ENCODE data around the gene DPYSL5.
"Not testable (repeated sequence)": the region's sequence is repeated elsewhere in the genome, so short reads cannot be mapped to it uniquely, and the experiment has no call there.

DPYSL5 gene

DNA sequence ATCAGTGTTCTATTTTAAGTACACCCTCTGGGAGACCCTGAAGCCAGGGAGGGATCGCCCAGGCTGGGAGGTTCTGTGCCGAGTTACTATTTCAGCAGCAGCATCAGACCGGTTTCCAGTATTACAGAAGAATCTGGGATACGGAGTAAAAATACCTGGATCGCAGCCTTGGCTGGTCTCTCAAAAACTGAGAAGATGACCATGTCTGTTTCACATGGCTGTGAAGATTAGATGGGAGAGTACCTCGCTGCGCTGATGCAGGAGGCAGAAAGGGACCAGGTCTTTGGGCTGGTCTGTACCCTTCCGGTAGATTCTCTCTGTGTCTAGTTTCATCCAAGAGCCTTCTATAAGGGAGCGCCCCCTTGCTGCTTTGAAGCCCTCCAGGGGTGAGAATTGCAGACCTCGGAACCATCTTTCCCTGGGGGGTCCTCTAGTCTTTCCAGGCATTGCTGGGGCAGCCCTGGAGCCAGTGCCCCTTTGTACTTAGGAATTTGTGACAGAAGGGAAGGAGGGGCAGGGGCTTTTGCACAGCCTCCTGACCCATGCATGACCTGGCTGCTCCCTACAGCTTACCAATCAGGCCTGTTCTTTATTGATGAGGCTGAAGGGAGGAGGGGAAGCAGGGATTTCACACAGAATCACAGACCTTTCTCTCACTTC, 66.2 kb downstream of the DPYSL5 start:
- Mint-ChIP-seq H3K27me3 (ENCODE audit: low read depth) (peaks cover 21% of the 10 kb centered on the region), H3K4me3 (no peak overlapping the region), H3K4me1 (ENCODE audit: low read depth) (no peaks in the 10 kb centered on the region), H3K9me3 (no peaks in the 10 kb centered on the region), H3K27ac (no peak overlapping the region), H3K36me3 (ENCODE audit: low read depth) (no peaks in the 10 kb centered on the region)

DNA sequence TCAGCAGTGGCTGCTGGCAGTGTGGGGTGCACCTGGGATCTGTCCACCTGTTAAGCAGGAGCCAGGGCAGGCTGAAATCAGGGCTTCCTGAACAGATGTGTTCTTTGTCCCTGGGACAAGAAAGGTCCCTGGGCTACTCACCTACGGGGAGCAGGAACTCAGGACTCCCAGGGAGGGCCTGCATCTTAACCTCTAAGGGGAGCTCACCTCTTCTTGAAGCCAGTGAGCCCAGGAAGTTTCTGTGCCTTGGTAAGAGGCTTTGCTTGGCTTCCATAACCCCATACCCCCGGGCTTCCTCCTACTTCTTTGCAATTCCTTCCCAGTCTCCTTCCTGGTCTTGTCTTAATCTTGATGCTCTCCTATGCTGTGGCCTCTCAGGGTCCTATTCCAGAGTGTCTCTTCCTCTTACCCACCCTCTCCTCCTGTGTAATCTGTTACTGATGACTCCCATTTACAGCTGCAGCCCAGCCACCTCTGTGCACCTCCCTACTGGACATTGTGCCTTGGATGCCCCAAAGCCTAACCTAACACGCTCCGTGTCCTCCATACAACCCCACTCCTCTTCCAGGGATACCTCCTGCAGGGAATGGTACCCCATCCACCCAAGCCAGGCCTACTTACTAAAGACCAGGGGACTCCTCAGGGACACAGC, 66.9 kb downstream of the DPYSL5 start:
- H3K4me1 Mint-ChIP-seq (ENCODE audit: low read depth) = no peaks in the 10 kb centered on the region
- no peak overlapping the region for H3K4me3 Mint-ChIP-seq
- H3K36me3 Mint-ChIP-seq (ENCODE audit: low read depth) = no peaks in the 10 kb centered on the region
- no peaks in the 10 kb centered on the region for H3K9me3 Mint-ChIP-seq
- H3K27me3 Mint-ChIP-seq (ENCODE audit: low read depth) = peaks cover 17% of the 10 kb centered on the region
- no peak overlapping the region for H3K27ac Mint-ChIP-seq

DNA sequence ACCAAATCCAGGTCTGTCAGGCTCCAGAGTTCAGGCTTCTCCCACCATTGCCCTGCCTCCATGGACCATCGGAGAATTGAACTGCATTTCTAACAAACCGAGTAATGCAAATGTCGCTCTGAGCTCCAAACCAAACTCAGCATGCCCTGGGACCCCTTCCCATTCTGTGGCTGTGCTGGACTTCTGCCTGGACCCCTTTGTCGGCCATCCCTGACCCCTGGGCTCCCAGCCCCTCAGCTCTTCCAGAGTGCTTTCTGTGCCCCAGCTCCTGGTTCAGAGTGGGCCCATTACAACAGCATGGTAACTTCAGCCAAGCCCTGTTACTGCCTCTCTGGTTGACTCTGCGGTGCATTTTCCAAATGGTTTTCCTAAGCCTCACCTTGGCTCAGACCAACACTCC, 67.4 kb downstream of the DPYSL5 start:
- Mint-ChIP-seq H3K4me1 (ENCODE audit: low read depth) (no peaks in the 10 kb centered on the region), H3K27ac (no peak overlapping the region), H3K4me3 (no peak overlapping the region), H3K36me3 (ENCODE audit: low read depth) (no peaks in the 10 kb centered on the region), H3K9me3 (no peaks in the 10 kb centered on the region), H3K27me3 (ENCODE audit: low read depth) (peaks cover 13% of the 10 kb centered on the region)

- Mint-ChIP-seq H3K36me3 (ENCODE audit: low read depth) (no peaks in the 10 kb centered on the region), H3K4me3 (no peak overlapping the region), H3K9me3 (no peaks in the 10 kb centered on the region), H3K4me1 (ENCODE audit: low read depth) (no peaks in the 10 kb centered on the region), H3K27ac (no peak overlapping the region), H3K27me3 (ENCODE audit: low read depth) (peaks cover 5% of the 10 kb centered on the region)
Measured at GRCh38 chr2:26916128-26916692, 68.3 kb downstream of the DPYSL5 start.

- Mint-ChIP-seq H3K36me3 (ENCODE audit: low read depth) (no peaks in the 10 kb centered on the region), H3K27me3 (ENCODE audit: low read depth) (peaks cover 10% of the 10 kb centered on the region), H3K4me1 (ENCODE audit: low read depth) (no peaks in the 10 kb centered on the region), H3K9me3 (no peaks in the 10 kb centered on the region), H3K4me3 (no peak overlapping the region), H3K27ac (no peak overlapping the region)
Measured at GRCh38 chr2:26917135-26917836, 69.4 kb downstream of the DPYSL5 start.

DNA sequence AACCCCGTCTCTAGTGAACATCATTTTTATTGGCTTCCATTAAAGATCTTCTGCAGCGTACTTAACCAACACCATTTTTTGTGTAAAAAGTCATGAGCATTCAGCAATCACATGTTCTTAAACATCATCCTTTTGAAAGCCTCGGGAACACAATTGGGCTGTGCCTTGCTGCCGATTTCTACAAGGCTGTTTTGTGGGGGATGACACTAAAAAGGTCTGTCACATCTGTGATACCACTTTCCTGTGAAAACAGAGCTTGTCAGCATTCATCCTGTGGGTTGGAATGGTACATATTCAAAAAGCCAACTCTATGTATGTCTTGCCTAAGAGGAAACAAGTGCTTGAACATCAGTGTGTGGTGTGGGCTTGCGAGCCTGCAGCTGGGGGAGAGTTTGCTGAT, 73.4 kb downstream of the DPYSL5 start:
- Mint-ChIP-seq H3K9me3 (no peaks in the 10 kb centered on the region), H3K27me3 (ENCODE audit: low read depth) (peaks cover 22% of the 10 kb centered on the region), H3K4me1 (ENCODE audit: low read depth) (no peaks in the 10 kb centered on the region), H3K27ac (no peak overlapping the region), H3K4me3 (no peak overlapping the region), H3K36me3 (ENCODE audit: low read depth) (no peaks in the 10 kb centered on the region)

- no peak overlapping the region for H3K4me3 Mint-ChIP-seq
- no peaks in the 10 kb centered on the region for H3K4me1 Mint-ChIP-seq (ENCODE audit: low read depth)
- H3K36me3 Mint-ChIP-seq (ENCODE audit: low read depth) = no peaks in the 10 kb centered on the region
- H3K27me3 Mint-ChIP-seq (ENCODE audit: low read depth) = peaks cover 22% of the 10 kb centered on the region
- H3K27ac Mint-ChIP-seq = no peak overlapping the region
- H3K9me3 Mint-ChIP-seq = no peaks in the 10 kb centered on the region
Measured at GRCh38 chr2:26922405-26923188, 74.7 kb downstream of the DPYSL5 start.

DNA sequence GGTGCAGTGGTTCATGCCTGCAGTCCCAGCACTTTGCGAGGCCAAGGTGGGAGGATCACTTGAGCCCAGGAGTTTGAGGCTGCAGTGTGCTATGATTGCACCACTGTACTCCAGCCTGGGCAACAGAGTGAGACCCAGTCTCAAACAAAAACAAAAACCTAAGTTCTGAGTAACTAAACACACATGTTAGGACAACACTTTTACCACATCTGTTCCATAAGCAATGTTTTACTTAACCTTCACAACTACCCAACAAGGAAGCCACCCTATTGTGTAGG, 75.2 kb downstream of the DPYSL5 start:
- H3K9me3 Mint-ChIP-seq; H3K36me3 Mint-ChIP-seq (ENCODE audit: low read depth); H3K27ac Mint-ChIP-seq; H3K4me3 Mint-ChIP-seq; H3K4me1 Mint-ChIP-seq (ENCODE audit: low read depth): not testable (repeated sequence)
- H3K27me3 Mint-ChIP-seq (ENCODE audit: low read depth) = peaks cover 22% of the 10 kb centered on the region

GRCh38 chr2:26924731-26925099, 76.8 kb downstream of the DPYSL5 start:
- Mint-ChIP-seq H3K27ac (no peak overlapping the region), H3K27me3 (ENCODE audit: low read depth) (peaks cover 22% of the 10 kb centered on the region), H3K4me3 (no peak overlapping the region), H3K9me3 (no peaks in the 10 kb centered on the region), H3K4me1 (ENCODE audit: low read depth) (no peaks in the 10 kb centered on the region), H3K36me3 (ENCODE audit: low read depth) (no peaks in the 10 kb centered on the region)

DNA sequence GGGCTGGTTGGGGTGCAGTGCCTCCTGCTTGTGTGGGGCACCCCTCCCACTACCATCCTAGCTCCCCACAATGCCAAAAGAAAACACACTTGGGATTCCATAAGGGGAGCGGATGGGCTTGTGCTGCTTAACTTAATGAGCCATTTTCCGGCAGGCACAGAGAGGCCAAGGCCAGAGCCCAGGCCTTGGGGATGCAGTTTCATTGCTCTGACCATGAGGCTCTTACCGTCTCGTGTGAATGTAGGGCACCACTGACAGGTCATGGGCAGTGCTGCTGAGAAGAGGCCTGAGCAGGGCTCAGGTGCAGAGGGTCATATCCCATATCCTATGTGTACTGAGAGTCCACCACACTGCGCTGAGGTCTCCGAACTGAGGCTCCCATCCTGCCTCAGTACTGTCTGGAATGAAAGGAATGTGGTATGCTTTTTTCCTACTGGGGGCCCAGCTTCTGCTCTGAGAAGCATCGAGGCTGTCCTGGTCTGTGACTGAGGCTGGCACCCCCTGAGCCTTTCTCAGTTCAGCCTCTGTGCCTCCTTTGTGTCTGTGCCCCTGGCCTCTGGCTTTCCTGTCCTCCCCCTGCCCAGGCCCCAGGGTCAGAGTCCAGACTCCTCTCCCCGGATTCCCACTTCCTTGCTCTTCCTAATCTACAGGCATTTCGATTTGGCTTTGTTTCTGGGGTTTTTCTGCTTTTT, 77.3 kb downstream of the DPYSL5 start:
- Mint-ChIP-seq H3K27me3 (ENCODE audit: low read depth) (peaks cover 22% of the 10 kb centered on the region), H3K4me1 (ENCODE audit: low read depth) (no peaks in the 10 kb centered on the region), H3K9me3 (no peaks in the 10 kb centered on the region), H3K27ac (no peak overlapping the region), H3K4me3 (no peak overlapping the region), H3K36me3 (ENCODE audit: low read depth) (no peaks in the 10 kb centered on the region)

DNA sequence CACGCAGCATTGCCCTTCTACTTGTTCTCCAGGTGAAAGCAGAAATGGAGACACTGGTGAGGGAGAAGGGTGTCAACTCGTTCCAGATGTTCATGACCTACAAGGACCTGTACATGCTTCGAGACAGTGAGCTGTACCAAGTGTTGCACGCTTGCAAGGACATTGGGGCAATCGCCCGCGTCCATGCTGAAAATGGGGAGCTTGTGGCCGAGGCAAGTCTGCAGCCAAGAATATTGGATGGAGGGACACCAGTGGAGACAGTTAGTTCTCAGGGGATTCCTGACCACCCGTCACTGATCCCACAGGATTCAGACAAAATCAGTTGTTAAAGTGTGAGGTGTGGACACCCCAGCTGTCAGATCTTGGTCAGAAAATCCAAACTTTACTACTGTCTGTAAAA, 79.3 kb downstream of the DPYSL5 start:
- Mint-ChIP-seq H3K4me1 (ENCODE audit: low read depth) (no peaks in the 10 kb centered on the region), H3K4me3 (no peak overlapping the region), H3K27me3 (ENCODE audit: low read depth) (peaks cover 18% of the 10 kb centered on the region), H3K9me3 (no peaks in the 10 kb centered on the region), H3K27ac (no peak overlapping the region), H3K36me3 (ENCODE audit: low read depth) (no peaks in the 10 kb centered on the region)

- Mint-ChIP-seq H3K36me3 (ENCODE audit: low read depth) (no peaks in the 10 kb centered on the region), H3K9me3 (no peaks in the 10 kb centered on the region), H3K27me3 (ENCODE audit: low read depth) (peaks cover 4% of the 10 kb centered on the region), H3K4me3 (no peak overlapping the region), H3K4me1 (ENCODE audit: low read depth) (no peaks in the 10 kb centered on the region), H3K27ac (no peak overlapping the region)
Measured at GRCh38 chr2:26932974-26933373, 85.0 kb downstream of the DPYSL5 start.

GRCh38 chr2:26933431-26934334, 85.8 kb downstream of the DPYSL5 start:
- Mint-ChIP-seq H3K9me3 (no peaks in the 10 kb centered on the region), H3K4me3 (no peak overlapping the region), H3K4me1 (ENCODE audit: low read depth) (no peaks in the 10 kb centered on the region), H3K27me3 (ENCODE audit: low read depth) (peaks cover 4% of the 10 kb centered on the region), H3K27ac (no peak overlapping the region), H3K36me3 (ENCODE audit: low read depth) (no peaks in the 10 kb centered on the region)

All from T-helper 1 cell treated with Interleukin-12 subunit alpha and Interleukin-12 subunit beta and Interleukin-4 antibody, amounts not matched to agents 30 μg/mL and 1 μg/mL, for 36 hours (primary cell).